Thoracic aorta (tissue), 2 donors: Measurements from ENCODE around the gene UNC5A. TPM values are rescaled to one million over a fixed set of nuclear protein-coding genes. Genes with fewer than 3 reads are reported as not detected.

Experiments
- ATAC-seq: fragments of 150-250 bp; one replicate; pipeline ENCODE4 v1.8.0; 2017; ENCODE audit warnings: low read depth; ENCODE audit not compliant: insufficient number of reproducible peaks, low FRiP score
- DNase-seq: peaks from one replicate; pipeline ENCODE4 v3.0.0-alpha.2; 2020; ENCODE audit warnings: low spot score
- H3K27ac ChIP-seq, 2 donors: fragments of 200-600 bp; sonication (generic); 1 replicate in 1 of 2; 2 replicates in 1 of 2; pipeline ENCODE4 v1.5.1; 2016; ENCODE audit warnings: mild to moderate bottlenecking in 2 of 2, moderate library complexity in 2 of 2
- H3K27me3 ChIP-seq: fragments of 200-600 bp; sonication (generic); replicated peaks from 2 replicates; pipeline ENCODE4 v1.6.0; 2016; ENCODE audit warnings: mild to moderate bottlenecking; ENCODE audit not compliant: insufficient read depth
- H3K36me3 ChIP-seq: fragments of 200-600 bp; sonication (generic); one replicate; pipeline ENCODE4 v1.5.1; 2016
- H3K4me1 ChIP-seq, 2 donors: fragments of 200-600 bp; sonication (generic); 1 replicate in 1 of 2; 2 replicates in 1 of 2; pipeline versions ENCODE4 v1.5.1 to v1.6.0; 2016; ENCODE audit warnings: low read depth in 2 of 2, mild to moderate bottlenecking in 1 of 2; ENCODE audit not compliant: control insufficient read depth in 1 of 2
- H3K4me3 ChIP-seq: fragments of 200-600 bp; sonication (generic); 2 replicates; pipeline ENCODE4 v1.5.1; 2016; ENCODE audit warnings: mild to moderate bottlenecking
- H3K9me3 ChIP-seq: fragments of 200-600 bp; sonication (generic); 2 replicates; pipeline ENCODE4 v1.5.1; 2016
- CTCF ChIP-seq: fragments of 200-600 bp; sonication (generic); IDR thresholded peaks from one replicate; pipeline ENCODE4 v1.5.1; 2019; ENCODE audit warnings: antibody characterized with exemption
- total RNA-seq, 2 donors: library from RNA; depleted of rRNA; stranded (reverse); fragments of >200 nt; gene quantifications; one replicate each; pipeline versions ENCODE4 v1.1.0 to v1.2.3, GENCODE V29; 2016

The UNC5A gene
- total RNA-seq, 2 donors from 2014 or later, result not detected

DNA sequence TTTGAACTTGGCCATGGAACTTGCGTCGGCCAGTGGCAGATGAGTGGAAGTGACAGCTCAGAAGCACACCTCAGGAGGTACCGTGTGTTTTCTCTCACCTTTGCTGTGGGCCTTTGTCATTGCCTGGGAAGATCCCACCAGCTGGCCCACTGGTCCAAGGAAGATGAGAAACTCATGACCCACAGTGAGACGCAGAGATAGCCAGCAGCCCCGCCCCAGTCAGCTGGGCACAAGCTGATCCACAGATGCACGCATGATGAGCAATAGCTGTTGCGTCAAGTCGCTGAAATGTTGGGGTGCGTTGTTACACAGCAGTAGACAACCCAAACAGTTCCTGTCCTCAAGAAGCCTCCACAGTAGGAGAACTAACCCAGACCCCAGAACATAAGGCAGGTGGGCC, 30.8 kb upstream of the UNC5A start:
- no peak overlapping the region for H3K27ac ChIP-seq
- H3K4me3 ChIP-seq, result no peak overlapping the region
- H3K36me3 ChIP-seq, result no peaks in the 10 kb centered on the region
- DNase-seq, result no peak
- H3K4me1 ChIP-seq, result no peaks in the 10 kb centered on the region
- H3K9me3 ChIP-seq, result no peaks in the 10 kb centered on the region
- TF ChIP-seq CTCF, result no peak
- no peaks in the 10 kb centered on the region for H3K27me3 ChIP-seq
- no peak for ATAC-seq

DNA sequence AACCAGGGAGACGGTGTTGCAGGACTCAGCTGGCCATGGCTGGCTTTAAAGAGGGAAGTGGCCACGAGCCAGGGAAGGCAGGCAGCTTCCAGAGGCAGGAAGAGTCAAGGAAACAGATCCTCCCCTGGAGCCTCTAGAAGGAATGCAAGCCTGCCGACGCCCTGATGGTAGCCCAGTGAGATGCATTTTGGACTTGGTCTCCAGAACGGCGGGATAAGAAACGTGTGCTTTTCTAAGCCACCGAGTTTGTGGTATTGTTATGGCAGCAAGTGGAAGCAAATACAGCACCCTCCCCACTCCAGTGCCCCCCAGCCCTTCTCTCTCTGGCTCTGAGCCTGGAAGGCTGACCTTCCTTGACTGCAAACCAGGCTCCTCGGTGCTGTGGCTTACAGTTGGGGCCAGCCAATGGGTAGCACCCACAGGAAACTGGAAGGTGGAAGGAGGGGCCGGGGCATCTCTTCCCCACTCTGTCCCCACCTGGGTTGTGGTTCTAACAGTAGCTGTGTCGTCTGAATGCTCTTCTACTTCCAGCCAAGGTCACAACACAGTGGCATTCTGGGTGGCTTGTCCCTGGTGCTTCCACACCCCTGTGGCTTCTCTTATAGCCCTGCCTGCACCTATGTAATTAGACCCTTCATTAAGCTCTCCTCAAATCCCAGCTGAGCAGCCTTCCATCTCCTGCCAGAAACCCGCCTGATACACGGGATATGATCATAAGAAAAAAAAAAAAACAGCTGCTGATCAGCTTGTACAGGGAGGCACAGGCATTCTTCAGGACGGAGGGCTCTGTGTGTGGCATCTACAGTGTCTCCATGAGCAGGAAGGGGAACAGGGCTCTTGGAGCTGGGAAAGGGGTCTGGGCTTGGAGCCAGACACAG, 29.9 kb upstream of the UNC5A start:
- ATAC-seq (no peak), DNase-seq (no peak)
- no peak for TF ChIP-seq CTCF
- Histone ChIP-seq H3K4me3 (no peak overlapping the region), H3K27ac (no peak overlapping the region), H3K9me3 (no peaks in the 10 kb centered on the region), H3K27me3 (no peaks in the 10 kb centered on the region), H3K4me1 (no peaks in the 10 kb centered on the region), H3K36me3 (no peaks in the 10 kb centered on the region)

GRCh38 chr5:176781054-176781375, 29.3 kb upstream of the UNC5A start:
- DNase-seq (no peak), ATAC-seq (no peak)
- Histone ChIP-seq H3K36me3 (no peaks in the 10 kb centered on the region), H3K27ac (no peak overlapping the region), H3K9me3 (no peaks in the 10 kb centered on the region), H3K4me1 (no peaks in the 10 kb centered on the region), H3K27me3 (no peaks in the 10 kb centered on the region), H3K4me3 (no peak overlapping the region)
- no peak for TF ChIP-seq CTCF

- no peaks in the 10 kb centered on the region for H3K9me3 ChIP-seq
- H3K4me3 ChIP-seq, result no peak overlapping the region
- H3K27me3 ChIP-seq, result no peaks in the 10 kb centered on the region
- DNase-seq (no peak), ATAC-seq (no peak)
- no peak for TF ChIP-seq CTCF
- no peaks in the 10 kb centered on the region for H3K36me3 ChIP-seq
- H3K27ac ChIP-seq, result no peak overlapping the region
- no peaks in the 10 kb centered on the region for H3K4me1 ChIP-seq
These were observed 28.5 kb upstream of the UNC5A start for GRCh38 chr5:176781638-176782570.
